HepG2 (cell line): ENCODE data around the gene TTC28. TPM values are rescaled to one million over a fixed set of nuclear protein-coding genes. Genes with fewer than 3 reads are reported as not detected.
"Not testable (repeated sequence)": the region's sequence is repeated elsewhere in the genome, so short reads cannot be mapped to it uniquely, and the experiment has no call there.

Source experiments
- CEBPG ChIP-seq: IDR thresholded peaks from 2 replicates; pipeline ENCODE4 v1.6.1; 2016
- FOSL2 ChIP-seq: sonication (generic); formaldehyde crosslinking; IDR thresholded peaks from 2 replicates; pipeline ENCODE4 v1.4.0; 2020; ENCODE audit warnings: missing genetic modification reagents
- GATAD2A ChIP-seq: IDR thresholded peaks from 2 replicates; pipeline ENCODE4 v1.6.1; 2016
- HDAC1 ChIP-seq: sonication (generic); formaldehyde crosslinking; IDR thresholded peaks from 2 replicates; pipeline ENCODE4 v1.5.1; 2020; ENCODE audit warnings: mild to moderate bottlenecking, missing genetic modification reagents
- HNF4G ChIP-seq, 2 experiments: sonication (generic) in 1 of 2; formaldehyde crosslinking in 1 of 2; IDR thresholded peaks; 2 replicates each; pipeline versions ENCODE4 v1.4.0 to v1.6.1; 2011 to 2020; ENCODE audit warnings: borderline replicate concordance in 2 of 2, low read depth in 2 of 2, mild to moderate bottlenecking in 2 of 2, low read length in 1 of 2, missing genetic modification reagents in 1 of 2, moderate library complexity in 1 of 2
- MED1 ChIP-seq: sonication (generic); formaldehyde crosslinking; IDR thresholded peaks from 2 replicates; pipeline ENCODE4 v1.4.0; 2020; ENCODE audit warnings: missing genetic modification reagents
- MIXL1 ChIP-seq: IDR thresholded peaks from 2 replicates; pipeline ENCODE4 v1.6.1; 2016
- NCOA2 ChIP-seq: sonication (generic); formaldehyde crosslinking; IDR thresholded peaks from 2 replicates; pipeline ENCODE4 v1.8.0; 2022; ENCODE audit warnings: inconsistent platforms
- NFE2L2 ChIP-seq: fragments of 150-350 bp; IDR thresholded peaks from 2 replicates; pipeline ENCODE4 v1.6.1; 2014; ENCODE audit warnings: low read length
- POGZ ChIP-seq: sonication (generic); formaldehyde crosslinking; IDR thresholded peaks from 2 replicates; pipeline ENCODE4 v1.4.0; 2020; ENCODE audit warnings: mild to moderate bottlenecking, missing genetic modification reagents
- SALL1 ChIP-seq: sonication (generic); formaldehyde crosslinking; IDR thresholded peaks from 2 replicates; pipeline ENCODE4 v1.8.0; 2022; ENCODE audit warnings: mild to moderate bottlenecking, missing genetic modification reagents
- SMARCE1 ChIP-seq: fragments of 450-650 bp; IDR thresholded peaks from 2 replicates; pipeline ENCODE4 v1.6.1; 2017; ENCODE audit warnings: borderline replicate concordance
- SOX13 ChIP-seq, 3 experiments: fragments of 450-650 bp in 1 of 3; sonication (generic) in 1 of 3; formaldehyde crosslinking in 1 of 3; IDR thresholded peaks in 2 of 3; conservative IDR thresholded peaks in 1 of 3; 2 replicates each; pipeline versions ENCODE4 v1.5.0 to v1.6.1; 2016 to 2020; ENCODE audit warnings: antibody characterized with exemption in 1 of 3, mild to moderate bottlenecking in 1 of 3, missing compliant biosample characterization in 1 of 3, missing genetic modification reagents in 1 of 3, moderate library complexity in 1 of 3
- TEAD3 ChIP-seq: optimal IDR thresholded peaks from 2 replicates; pipeline ENCODE3; 2016; ENCODE audit warnings: borderline replicate concordance
- ZNF644 ChIP-seq: IDR thresholded peaks from 2 replicates; pipeline ENCODE4 v1.6.1; 2016; ENCODE audit warnings: low read depth
- polyA plus RNA-seq, 8 experiments: library from polyadenylated mRNA; depleted of rRNA in 3 of 8; stranded (reverse) in 7 of 8; unstranded in 1 of 8; fragments of >200 nt; fragmentation: Illumina TruSeq in 4 of 8; extraction: Trizol in 4 of 8; gene quantifications; 2 replicates each; pipeline versions ENCODE4 v1.2.1 to v1.2.3, GENCODE V29; 2011 to 2016; ENCODE audit warnings: low read depth in 4 of 8, missing spikeins in 1 of 8, mixed read lengths in 1 of 8; ENCODE audit not compliant: insufficient read depth in 1 of 8
- total RNA-seq, 5 experiments: library from RNA; depleted of rRNA; stranded (reverse); fragments of >200 nt; fragmentation: Illumina TruSeq; extraction: Trizol; gene quantifications; 2 replicates each; pipeline ENCODE4 v1.2.3, GENCODE V29; 2016; ENCODE audit warnings: low read depth in 1 of 5
- TF ChIP-seq, protein P1 (sequence below): sonication (generic); formaldehyde crosslinking; IDR thresholded peaks from 2 replicates; pipeline ENCODE4 v1.5.1; 2020; ENCODE audit warnings: mild to moderate bottlenecking, moderate library complexity, missing genetic modification reagents
- TF ChIP-seq, protein P2 (sequence below): sonication (generic); formaldehyde crosslinking; IDR thresholded peaks from 2 replicates; pipeline ENCODE4 v1.4.0; 2020; ENCODE audit warnings: missing genetic modification reagents, mild to moderate bottlenecking, borderline replicate concordance
- TF ChIP-seq, protein P3 (sequence below): sonication (generic); formaldehyde crosslinking; conservative IDR thresholded peaks from 2 replicates; pipeline ENCODE4 v1.4.0; 2020; ENCODE audit warnings: missing genetic modification reagents
- TF ChIP-seq, protein P4 (sequence below): sonication (generic); formaldehyde crosslinking; IDR thresholded peaks from 2 replicates; pipeline ENCODE4 v1.4.0; 2020; ENCODE audit warnings: missing genetic modification reagents

The TTC28 gene
- total and polyA plus RNA-seq, 2 of the 13 experiments (the other 11 are each of a cell fraction or from before 2014, with no cell fraction given), result 4.2 to 13.1 TPM

DNA sequence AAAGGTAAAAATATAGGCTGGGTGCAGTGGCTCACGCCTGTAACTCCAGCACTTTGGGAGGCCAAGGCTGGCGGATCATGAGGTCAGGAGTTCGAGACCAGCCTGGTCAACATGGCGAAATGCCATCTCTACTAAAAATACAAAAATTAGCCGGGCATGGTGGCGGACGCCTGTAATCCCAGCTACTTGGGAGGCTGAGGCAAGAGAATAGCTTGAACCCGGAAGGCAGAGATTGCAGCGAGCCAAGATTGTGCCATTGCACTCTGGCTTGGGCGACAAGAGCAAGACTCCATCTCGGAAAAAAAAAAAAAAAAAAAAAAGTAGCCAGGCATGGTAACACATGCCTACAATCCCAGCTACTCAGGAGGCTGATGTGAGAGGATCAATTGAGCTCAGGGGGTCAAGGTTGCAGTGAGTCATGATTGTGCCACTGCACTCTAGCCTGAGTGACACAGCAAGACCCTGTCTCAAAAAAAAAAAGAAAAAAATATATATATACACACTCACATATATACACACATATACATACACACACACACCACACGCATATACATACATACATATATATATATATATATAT lies 112.6 kb downstream of the TTC28 start (continued):
- TF ChIP-seq, protein P1, sequence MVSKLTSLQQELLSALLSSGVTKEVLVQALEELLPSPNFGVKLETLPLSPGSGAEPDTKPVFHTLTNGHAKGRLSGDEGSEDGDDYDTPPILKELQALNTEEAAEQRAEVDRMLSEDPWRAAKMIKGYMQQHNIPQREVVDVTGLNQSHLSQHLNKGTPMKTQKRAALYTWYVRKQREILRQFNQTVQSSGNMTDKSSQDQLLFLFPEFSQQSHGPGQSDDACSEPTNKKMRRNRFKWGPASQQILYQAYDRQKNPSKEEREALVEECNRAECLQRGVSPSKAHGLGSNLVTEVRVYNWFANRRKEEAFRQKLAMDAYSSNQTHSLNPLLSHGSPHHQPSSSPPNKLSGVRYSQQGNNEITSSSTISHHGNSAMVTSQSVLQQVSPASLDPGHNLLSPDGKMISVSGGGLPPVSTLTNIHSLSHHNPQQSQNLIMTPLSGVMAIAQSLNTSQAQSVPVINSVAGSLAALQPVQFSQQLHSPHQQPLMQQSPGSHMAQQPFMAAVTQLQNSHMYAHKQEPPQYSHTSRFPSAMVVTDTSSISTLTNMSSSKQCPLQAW (CRISPR knock-in tag), result peak; percentile 23; the same call in 1 of the 2 replicates
- TF ChIP-seq NFE2L2 (peak; percentile 77; the same call in 1 of the 2 replicates), SOX13 (CRISPR knock-in tag; conservative IDR thresholded peaks at IDR 0.05 in 1 of 2, IDR thresholded peaks at IDR 0.05 in 1 of 2) (0 out of 4 replicates have a peak, but pooled peaks of 1 of the 2 experiments have one; percentile 17), TEAD3 (CRISPR knock-in tag) (peak; percentile 24), MIXL1 (0 out of 2 replicates have a peak, but pooled peaks have one; percentile 19), SALL1 (peak; percentile 47; the same call in 1 of the 2 replicates), POGZ (CRISPR knock-in tag) (peak; percentile 91), HNF4G (IDR thresholded peaks at IDR 0.05; ENCODE audit: borderline replicate concordance, low read depth, low read length) (peak; percentile 39; the same call in 1 of the 2 replicates), CEBPG (CRISPR knock-in tag) (peak; percentile 31; the same call in 1 of the 2 replicates), FOSL2 (CRISPR knock-in tag) (peak; percentile 96), ZNF644 (0 out of 2 replicates have a peak, but pooled peaks have one; percentile 33), SMARCE1 (peak; percentile 82; the same call in 1 of the 2 replicates), NCOA2 (0 out of 2 replicates have a peak, but pooled peaks have one; percentile 9), HDAC1 (0 out of 2 replicates have a peak, but pooled peaks have one; percentile 34), MED1 (peak; percentile 34; the same call in 1 of the 2 replicates), GATAD2A (CRISPR knock-in tag) (peak; percentile 73)
- TF ChIP-seq SOX13 (IDR thresholded peaks at IDR 0.05); HNF4G (CRISPR knock-in tag; IDR thresholded peaks at IDR 0.05; ENCODE audit: borderline replicate concordance, low read depth): not testable (repeated sequence)
- TF ChIP-seq, protein P2, sequence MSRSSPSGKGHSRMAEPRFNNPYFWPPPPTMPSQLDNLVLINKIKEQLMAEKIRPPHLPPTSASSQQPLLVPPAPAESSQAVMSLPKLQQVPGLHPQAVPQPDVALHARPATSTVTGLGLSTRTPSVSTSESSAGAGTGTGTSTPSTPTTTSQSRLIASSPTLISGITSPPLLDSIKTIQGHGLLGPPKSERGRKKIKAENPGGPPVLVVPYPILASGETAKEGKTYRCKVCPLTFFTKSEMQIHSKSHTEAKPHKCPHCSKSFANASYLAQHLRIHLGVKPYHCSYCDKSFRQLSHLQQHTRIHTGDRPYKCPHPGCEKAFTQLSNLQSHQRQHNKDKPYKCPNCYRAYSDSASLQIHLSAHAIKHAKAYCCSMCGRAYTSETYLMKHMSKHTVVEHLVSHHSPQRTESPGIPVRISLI (CRISPR knock-in tag), result peak; percentile 95
- TF ChIP-seq, protein P3, sequence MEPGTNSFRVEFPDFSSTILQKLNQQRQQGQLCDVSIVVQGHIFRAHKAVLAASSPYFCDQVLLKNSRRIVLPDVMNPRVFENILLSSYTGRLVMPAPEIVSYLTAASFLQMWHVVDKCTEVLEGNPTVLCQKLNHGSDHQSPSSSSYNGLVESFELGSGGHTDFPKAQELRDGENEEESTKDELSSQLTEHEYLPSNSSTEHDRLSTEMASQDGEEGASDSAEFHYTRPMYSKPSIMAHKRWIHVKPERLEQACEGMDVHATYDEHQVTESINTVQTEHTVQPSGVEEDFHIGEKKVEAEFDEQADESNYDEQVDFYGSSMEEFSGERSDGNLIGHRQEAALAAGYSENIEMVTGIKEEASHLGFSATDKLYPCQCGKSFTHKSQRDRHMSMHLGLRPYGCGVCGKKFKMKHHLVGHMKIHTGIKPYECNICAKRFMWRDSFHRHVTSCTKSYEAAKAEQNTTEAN (CRISPR knock-in tag), result 0 out of 2 replicates have a peak, but pooled peaks have one; percentile 60
- TF ChIP-seq, protein P4, sequence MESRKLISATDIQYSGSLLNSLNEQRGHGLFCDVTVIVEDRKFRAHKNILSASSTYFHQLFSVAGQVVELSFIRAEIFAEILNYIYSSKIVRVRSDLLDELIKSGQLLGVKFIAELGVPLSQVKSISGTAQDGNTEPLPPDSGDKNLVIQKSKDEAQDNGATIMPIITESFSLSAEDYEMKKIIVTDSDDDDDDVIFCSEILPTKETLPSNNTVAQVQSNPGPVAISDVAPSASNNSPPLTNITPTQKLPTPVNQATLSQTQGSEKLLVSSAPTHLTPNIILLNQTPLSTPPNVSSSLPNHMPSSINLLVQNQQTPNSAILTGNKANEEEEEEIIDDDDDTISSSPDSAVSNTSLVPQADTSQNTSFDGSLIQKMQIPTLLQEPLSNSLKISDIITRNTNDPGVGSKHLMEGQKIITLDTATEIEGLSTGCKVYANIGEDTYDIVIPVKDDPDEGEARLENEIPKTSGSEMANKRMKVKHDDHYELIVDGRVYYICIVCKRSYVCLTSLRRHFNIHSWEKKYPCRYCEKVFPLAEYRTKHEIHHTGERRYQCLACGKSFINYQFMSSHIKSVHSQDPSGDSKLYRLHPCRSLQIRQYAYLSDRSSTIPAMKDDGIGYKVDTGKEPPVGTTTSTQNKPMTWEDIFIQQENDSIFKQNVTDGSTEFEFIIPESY, result peak; percentile 15; the same call in 1 of the 2 replicates
